Natural killer cell (primary cell): ENCODE data around the gene KIF16B. TPM values are rescaled to one million over a fixed set of nuclear protein-coding genes. Genes with fewer than 3 reads are reported as not detected.

ENCODE experiments used
- ATAC-seq, 3 donors: fragments of 150-1000 bp in 2 of 3; fragments of 200-7000 bp in 1 of 3; cut with Tn5 transposase; 1 replicate in 1 of 3; 2 replicates in 2 of 3; pipeline ENCODE4 v1.10.0; 2021; ENCODE audit warnings: mild to moderate bottlenecking in 2 of 3, moderate library complexity in 2 of 3
- DNase-seq, 2 donors: peaks; one replicate each; pipeline versions ENCODE4 v3.0.0 to v3.0.0-alpha.2; 2013 to 2021; ENCODE audit warnings: mixed read lengths in 1 of 2
- H3K27ac ChIP-seq: one replicate; pipeline ENCODE4 v1.5.1; 2013; ENCODE audit warnings: mild to moderate bottlenecking, low read length
- H3K27me3 ChIP-seq: one replicate; pipeline ENCODE4 v1.6.1; 2013; ENCODE audit warnings: low read length; ENCODE audit not compliant: control insufficient read depth, insufficient read depth
- H3K36me3 ChIP-seq: one replicate; pipeline ENCODE4 v1.6.1; 2013; ENCODE audit warnings: low read length; ENCODE audit not compliant: control insufficient read depth, insufficient read depth
- H3K4me1 ChIP-seq: one replicate; pipeline ENCODE4 v1.6.1; 2013; ENCODE audit warnings: low read length; ENCODE audit not compliant: control insufficient read depth, insufficient read depth
- H3K4me3 ChIP-seq: one replicate; pipeline ENCODE4 v1.5.1; 2013; ENCODE audit warnings: low read length
- H3K9me3 ChIP-seq: one replicate; pipeline ENCODE4 v1.6.1; 2013; ENCODE audit warnings: low read length; ENCODE audit not compliant: control insufficient read depth, insufficient read depth
- H3K27ac Mint-ChIP-seq, 2 donors: one replicate each; pipeline ENCODE4 v1.8.0; 2022; ENCODE audit warnings: mild to moderate bottlenecking in 2 of 2, mixed read lengths in 2 of 2, moderate library complexity in 1 of 2
- H3K27me3 Mint-ChIP-seq, 2 donors: one replicate each; pipeline ENCODE4 v1.8.0; 2022; ENCODE audit warnings: low read depth in 2 of 2, mixed read lengths in 2 of 2
- H3K36me3 Mint-ChIP-seq: one replicate; pipeline ENCODE4 v1.8.0; 2022; ENCODE audit warnings: mixed read lengths
- H3K4me1 Mint-ChIP-seq, 2 donors: one replicate each; pipeline ENCODE4 v1.8.0; 2022; ENCODE audit warnings: mixed read lengths in 2 of 2
- H3K4me3 Mint-ChIP-seq: one replicate; pipeline ENCODE4 v1.8.0; 2022; ENCODE audit warnings: mild to moderate bottlenecking, moderate library complexity, mixed read lengths
- H3K9me3 Mint-ChIP-seq, 2 donors: one replicate each; pipeline ENCODE4 v1.8.0; 2022; ENCODE audit warnings: mixed read lengths in 2 of 2
- WGBS: methylation state at CpG from one replicate; pipeline ENCODE4 v1.1.7; 2013; ENCODE audit warnings: missing lambda C conversion rate; ENCODE audit not compliant: insufficient coverage; 5-methylcytosine and 5-hydroxymethylcytosine counted together
- intact Hi-C: fragments of 100-400 bp; cut with micrococcal nuclease; formaldehyde crosslinking; loops from one replicate; pipeline ENCODE4 v1.14.2; 2022
- total RNA-seq, 4 donors: library from RNA; stranded (reverse); fragments of 120-200 nt in 1 of 4; gene quantifications; one replicate each; pipeline versions ENCODE4 v1.2.3 to v1.2.4, GENCODE V29; 2013 to 2022
- TF ChIP-seq, protein P1 (sequence below): fragments of 200-600 bp; IDR thresholded peaks from one replicate; pipeline ENCODE4 v1.8.0; 2022; ENCODE audit warnings: antibody characterized with exemption

KIF16B gene
- total RNA-seq, 3 donors from 2014 or later (not counting 1 experiment from before 2014, with no cell fraction given): 3.9 to 11.8 (median 9.2) TPM

DNA sequence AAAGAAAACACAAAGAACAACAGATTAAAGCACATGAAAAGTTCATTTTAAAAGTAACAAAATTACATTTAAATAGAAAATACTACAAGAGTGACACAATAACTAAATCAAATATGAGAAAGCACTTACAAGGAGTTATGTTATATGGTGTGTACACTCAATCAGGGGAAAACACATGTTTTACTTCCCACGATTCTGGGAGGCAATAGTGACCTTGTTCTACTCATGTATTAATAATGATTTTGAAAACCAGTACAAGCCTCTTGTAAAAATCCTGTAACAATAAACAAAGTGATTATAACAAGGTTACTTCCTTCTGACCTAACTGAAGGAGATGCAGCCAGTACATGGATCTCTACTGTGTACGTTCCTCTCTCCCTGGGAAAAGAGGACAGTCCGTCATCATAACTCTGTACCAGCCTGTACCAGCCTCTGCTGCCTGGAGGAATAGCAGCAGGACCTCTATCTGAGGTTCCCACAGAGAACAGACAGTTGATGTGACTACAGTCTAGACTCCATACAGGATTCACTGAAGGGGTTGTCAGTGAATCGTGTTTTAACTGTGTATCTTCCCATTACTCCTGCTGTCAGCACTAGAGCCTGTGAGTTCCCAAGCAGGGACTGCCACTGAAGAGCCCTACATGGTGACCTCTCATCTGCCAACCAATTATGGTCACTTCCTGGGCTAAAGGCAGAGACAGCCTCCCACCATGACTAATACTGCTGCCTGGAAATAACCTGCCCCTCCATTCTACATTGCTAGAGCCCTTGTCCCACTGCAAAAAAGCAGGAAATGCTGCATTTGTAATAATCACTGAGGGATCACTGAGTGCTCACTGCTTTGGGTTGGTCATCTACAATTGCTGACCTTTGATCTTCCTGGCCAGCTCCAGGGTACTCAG is 149.7 kb downstream of the KIF16B start:
- Mint-ChIP-seq H3K27ac (no peak overlapping the region), H3K9me3 (no peaks in the 10 kb centered on the region), H3K27me3 (no peaks in the 10 kb centered on the region), H3K36me3 (no peaks in the 10 kb centered on the region), H3K4me3 (no peak overlapping the region), H3K4me1 (no peaks in the 10 kb centered on the region)
- ATAC-seq: no peak
- H3K9me3 ChIP-seq: no peaks in the 10 kb centered on the region
- no peaks in the 10 kb centered on the region for H3K27me3 ChIP-seq
- no peak overlapping the region for H3K27ac ChIP-seq
- H3K4me3 ChIP-seq: no peak overlapping the region
- DNase-seq: no peak
- peaks cover 2% of the 10 kb centered on the region for H3K36me3 ChIP-seq
- TF ChIP-seq, protein P1, sequence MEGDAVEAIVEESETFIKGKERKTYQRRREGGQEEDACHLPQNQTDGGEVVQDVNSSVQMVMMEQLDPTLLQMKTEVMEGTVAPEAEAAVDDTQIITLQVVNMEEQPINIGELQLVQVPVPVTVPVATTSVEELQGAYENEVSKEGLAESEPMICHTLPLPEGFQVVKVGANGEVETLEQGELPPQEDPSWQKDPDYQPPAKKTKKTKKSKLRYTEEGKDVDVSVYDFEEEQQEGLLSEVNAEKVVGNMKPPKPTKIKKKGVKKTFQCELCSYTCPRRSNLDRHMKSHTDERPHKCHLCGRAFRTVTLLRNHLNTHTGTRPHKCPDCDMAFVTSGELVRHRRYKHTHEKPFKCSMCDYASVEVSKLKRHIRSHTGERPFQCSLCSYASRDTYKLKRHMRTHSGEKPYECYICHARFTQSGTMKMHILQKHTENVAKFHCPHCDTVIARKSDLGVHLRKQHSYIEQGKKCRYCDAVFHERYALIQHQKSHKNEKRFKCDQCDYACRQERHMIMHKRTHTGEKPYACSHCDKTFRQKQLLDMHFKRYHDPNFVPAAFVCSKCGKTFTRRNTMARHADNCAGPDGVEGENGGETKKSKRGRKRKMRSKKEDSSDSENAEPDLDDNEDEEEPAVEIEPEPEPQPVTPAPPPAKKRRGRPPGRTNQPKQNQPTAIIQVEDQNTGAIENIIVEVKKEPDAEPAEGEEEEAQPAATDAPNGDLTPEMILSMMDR: no peak
- no peaks in the 10 kb centered on the region for H3K4me1 ChIP-seq
- 98% methylated on average over 4 of the region's 4 CpGs for WGBS
- intact Hi-C loops: no loop called here

GRCh38 chr20:16419138-16419715 is 154.0 kb downstream of the KIF16B start:
- Mint-ChIP-seq H3K27ac (no peak overlapping the region), H3K4me1 (no peaks in the 10 kb centered on the region), H3K36me3 (no peaks in the 10 kb centered on the region), H3K27me3 (no peaks in the 10 kb centered on the region), H3K4me3 (no peak overlapping the region), H3K9me3 (no peaks in the 10 kb centered on the region)
- no peak for DNase-seq
- no peak overlapping the region for H3K27ac ChIP-seq
- H3K36me3 ChIP-seq: no peaks in the 10 kb centered on the region
- 90% methylated on average over 2 of the region's 2 CpGs for WGBS
- intact Hi-C loops: no loop called here
- no peaks in the 10 kb centered on the region for H3K27me3 ChIP-seq
- ATAC-seq: no peak
- TF ChIP-seq, protein P1: no peak
- H3K9me3 ChIP-seq: no peaks in the 10 kb centered on the region
- H3K4me3 ChIP-seq: no peak overlapping the region
- no peaks in the 10 kb centered on the region for H3K4me1 ChIP-seq

- Mint-ChIP-seq H3K9me3 (no peaks in the 10 kb centered on the region), H3K27me3 (no peaks in the 10 kb centered on the region)
Measured at GRCh38 chr20:16418616-16419015, 154.6 kb downstream of the KIF16B start.

More at GRCh38 chr20:16418616-16419015, 154.6 kb downstream of the KIF16B start:
- no peak for DNase-seq
- no peak overlapping the region for H3K4me3 Mint-ChIP-seq
- ATAC-seq: no peak
- H3K4me1 Mint-ChIP-seq: no peaks in the 10 kb centered on the region
- H3K4me1 ChIP-seq: no peaks in the 10 kb centered on the region
- H3K27ac ChIP-seq: no peak overlapping the region
- intact Hi-C loops: no loop called here
- H3K36me3 ChIP-seq: no peaks in the 10 kb centered on the region
- WGBS: 98% methylated on average over 1 of the region's 1 CpG
- H3K9me3 ChIP-seq: no peaks in the 10 kb centered on the region
- H3K4me3 ChIP-seq: no peak overlapping the region
- H3K27me3 ChIP-seq: no peaks in the 10 kb centered on the region
- H3K27ac Mint-ChIP-seq: no peak overlapping the region
- TF ChIP-seq, protein P1: no peak
- H3K36me3 Mint-ChIP-seq: no peaks in the 10 kb centered on the region
